ENCODE measurements around the gene TBXT.

Gene TBXT

DNA sequence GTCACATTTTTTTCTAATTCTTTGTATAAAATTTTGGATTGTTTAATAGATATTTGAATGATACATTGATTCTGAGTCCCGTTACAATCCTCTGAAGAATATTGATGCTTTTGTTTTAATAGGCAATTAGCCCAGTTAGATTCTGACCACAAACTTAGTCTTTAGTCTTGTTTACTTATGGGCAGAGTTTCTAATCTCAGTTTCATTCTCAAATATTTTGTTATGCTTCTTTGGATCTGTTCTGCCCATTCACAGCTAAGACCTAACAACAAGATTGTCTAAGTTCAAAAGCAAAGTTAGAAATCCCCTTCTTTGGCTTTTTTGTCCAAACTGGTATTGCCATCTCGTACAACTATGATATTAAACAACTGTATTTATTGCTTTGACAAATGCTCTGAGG, 58.0 kb downstream of the TBXT start:
- DNase-seq = no peak
